SK-N-SH (cell line): ENCODE results near the gene PIKFYVE. TPM values are rescaled to one million over a fixed set of nuclear protein-coding genes. Genes with fewer than 3 reads are reported as not detected.
"Not testable (repeated sequence)": the region's sequence is repeated elsewhere in the genome, so short reads cannot be mapped to it uniquely, and the experiment has no call there.

Source experiments
- CTCF ChIA-PET: fragments of 300-600, 350-600 bp; formaldehyde crosslinking; extraction: SDS; loops from one replicate; lab custom pipeline; 2021; lab: Yijun Ruan, JAX
- POLR2A ChIA-PET: fragments of 350-600 bp; sonication (Branson Sonifier 250); formaldehyde crosslinking; extraction: SDS; loops from one replicate; lab custom pipeline; 2020; ENCODE audit warnings: antibody characterized with exemption, inconsistent platforms; lab: Yijun Ruan, JAX
- DNase-seq: peaks from one replicate; pipeline ENCODE4 v3.0.0; 2012
- H2AFZ ChIP-seq: fragments of 200-600 bp; sonication (generic); 2 replicates; pipeline ENCODE4 v1.8.1; 2016; ENCODE audit warnings: antibody characterized with exemption, mild to moderate bottlenecking, low read depth
- H3F3A ChIP-seq: fragments of 200-600 bp; sonication (generic); replicated peaks from 2 replicates; pipeline ENCODE3; 2016; ENCODE audit warnings: antibody characterized with exemption, mild to moderate bottlenecking; ENCODE audit not compliant: insufficient read depth
- H3K27ac ChIP-seq, 2 experiments: fragments of 200-500 bp in 1 of 2; fragments of 200-600 bp in 1 of 2; sonication (Bioruptor generic) in 1 of 2; sonication (generic), shearing (Covaris generic) in 1 of 2; 2 replicates each; pipeline versions ENCODE4 v1.5.1 to v1.6.1; 2014 to 2016; ENCODE audit warnings: low read depth in 2 of 2, inconsistent platforms in 1 of 2, low read length in 1 of 2, mild to moderate bottlenecking in 1 of 2, mixed read lengths in 1 of 2
- H3K27me3 ChIP-seq: fragments of 200-600 bp; sonication (generic), shearing (Covaris generic); 2 replicates; pipeline ENCODE4 v1.6.1; 2016; ENCODE audit warnings: mixed run types; ENCODE audit not compliant: insufficient read depth
- H3K36me3 ChIP-seq, 2 experiments: fragments of 200-500 bp in 1 of 2; fragments of 200-600 bp in 1 of 2; sonication (Bioruptor generic) in 1 of 2; sonication (generic) in 1 of 2; replicated peaks in 1 of 2; 2 replicates each; pipeline versions ENCODE3 to v1.5.1; 2014 to 2016; ENCODE audit warnings: low read length in 1 of 2, mild to moderate bottlenecking in 1 of 2; ENCODE audit not compliant: insufficient read depth in 2 of 2, control insufficient read depth in 1 of 2
- H3K4me1 ChIP-seq, 2 experiments: fragments of 200-500 bp in 1 of 2; fragments of 200-600 bp in 1 of 2; sonication (Bioruptor generic) in 1 of 2; sonication (generic), shearing (Covaris generic) in 1 of 2; 2 replicates each; pipeline versions ENCODE4 v1.5.1 to v1.6.1; 2014 to 2016; ENCODE audit warnings: low read depth in 1 of 2, low read length in 1 of 2, mixed run types in 1 of 2; ENCODE audit not compliant: insufficient read depth in 2 of 2, control insufficient read depth in 1 of 2
- H3K4me2 ChIP-seq: fragments of 200-600 bp; sonication (generic), shearing (Covaris generic); 2 replicates; pipeline ENCODE4 v1.6.1; 2017; ENCODE audit warnings: mixed run types
- H3K4me3 ChIP-seq, 2 experiments: fragments of 200-500 bp in 1 of 2; fragments of 200-600 bp in 1 of 2; sonication (Bioruptor generic) in 1 of 2; sonication (generic), shearing (Covaris generic) in 1 of 2; 2 replicates each; pipeline versions ENCODE4 v1.5.1 to v1.8.1; 2014 to 2016; ENCODE audit warnings: low read depth in 2 of 2, inconsistent platforms in 1 of 2, low read length in 1 of 2, mild to moderate bottlenecking in 1 of 2, mixed read lengths in 1 of 2, moderate library complexity in 1 of 2
- H3K79me2 ChIP-seq: fragments of 200-600 bp; sonication (generic); 2 replicates; pipeline ENCODE4 v1.8.1; 2017; ENCODE audit warnings: mild to moderate bottlenecking; ENCODE audit not compliant: insufficient read depth
- H3K9ac ChIP-seq: fragments of 200-600 bp; sonication (generic); 2 replicates; pipeline ENCODE4 v1.6.1; 2017; ENCODE audit warnings: mixed run types
- H3K9me2 ChIP-seq: fragments of 200-600 bp; sonication (generic); 2 replicates; pipeline ENCODE4 v1.6.1; 2017; ENCODE audit warnings: mixed run types
- H3K9me3 ChIP-seq: fragments of 200-600 bp; sonication (generic); 2 replicates; pipeline ENCODE4 v1.6.1; 2017; ENCODE audit warnings: mixed run types, mild to moderate bottlenecking, moderate library complexity
- H4K20me1 ChIP-seq: fragments of 200-600 bp; sonication (generic); 2 replicates; pipeline ENCODE4 v1.6.1; 2017; ENCODE audit warnings: mild to moderate bottlenecking, mixed run types; ENCODE audit not compliant: insufficient read depth
- ELF1 ChIP-seq: IDR thresholded peaks from 2 replicates; pipeline ENCODE4 v1.4.0; 2012
- EP300 ChIP-seq, 2 experiments: IDR thresholded peaks; 2 replicates each; pipeline versions ENCODE4 v1.4.0 to v1.6.1; 2012; ENCODE audit warnings: borderline replicate concordance in 1 of 2, low read depth in 1 of 2, low read length in 1 of 2
- FOSL2 ChIP-seq: IDR thresholded peaks from 2 replicates; pipeline ENCODE4 v1.4.0; 2012; ENCODE audit warnings: low read depth, mild to moderate bottlenecking, moderate library complexity, borderline replicate concordance
- FOXJ3 ChIP-seq: sonication (generic); formaldehyde crosslinking; IDR thresholded peaks from 2 replicates; pipeline ENCODE4 v1.5.1; 2020; ENCODE audit warnings: mild to moderate bottlenecking, missing genetic modification reagents
- FOXM1 ChIP-seq: IDR thresholded peaks from 2 replicates; pipeline ENCODE4 v1.4.0; 2012; ENCODE audit warnings: low read depth, mild to moderate bottlenecking
- GABPA ChIP-seq: IDR thresholded peaks from 2 replicates; pipeline ENCODE4 v1.4.0; 2012; ENCODE audit warnings: low read depth, mild to moderate bottlenecking
- JUND ChIP-seq: IDR thresholded peaks from 2 replicates; pipeline ENCODE4 v1.4.0; 2012
- MXI1 ChIP-seq: IDR thresholded peaks from 2 replicates; pipeline ENCODE4 v1.6.1; 2012; ENCODE audit warnings: mild to moderate bottlenecking, low read depth, low read length, improper control_type of control experiment
- NFIC ChIP-seq: IDR thresholded peaks from 2 replicates; pipeline ENCODE4 v1.4.0; 2012; ENCODE audit warnings: borderline replicate concordance
- POLR2AphosphoS5 ChIP-seq: IDR thresholded peaks from 2 replicates; pipeline ENCODE4 v1.6.1; 2012; ENCODE audit warnings: low read depth, low read length
- RAD21 ChIP-seq: IDR thresholded peaks from 2 replicates; pipeline ENCODE4 v1.6.1; 2012; ENCODE audit warnings: mild to moderate bottlenecking, low read length
- SIN3A ChIP-seq: IDR thresholded peaks from 2 replicates; pipeline ENCODE4 v1.6.1; 2012; ENCODE audit warnings: low read depth, mild to moderate bottlenecking, low read length, moderate library complexity, borderline replicate concordance
- WGBS: methylation state at CpG from one replicate; pipeline ENCODE4 v1.1.6; 2017; ENCODE audit warnings: low lambda C conversion rate; 5-methylcytosine and 5-hydroxymethylcytosine counted together
- polyA plus RNA-seq, 3 experiments: library from polyadenylated mRNA; depleted of rRNA; stranded (reverse); fragments of >200 nt; gene quantifications; 2 replicates each; pipeline ENCODE4 v1.2.3, GENCODE V29; 2012
- TF ChIP-seq, protein P1 (sequence below): IDR thresholded peaks from 2 replicates; pipeline ENCODE4 v1.6.1; 2012; ENCODE audit warnings: mild to moderate bottlenecking, low read depth, low read length, moderate library complexity
- TF ChIP-seq, protein P2 (sequence below): fragments of 200-600 bp; sonication (generic); IDR thresholded peaks from 2 replicates; pipeline ENCODE4 v1.6.1; 2017; ENCODE audit warnings: antibody characterized with exemption, mild to moderate bottlenecking, moderate library complexity
- TF ChIP-seq, protein P3 (sequence below): IDR thresholded peaks from 2 replicates; pipeline ENCODE4 v1.4.0; 2012; ENCODE audit warnings: low read depth, borderline replicate concordance

Gene PIKFYVE
- polyA plus RNA-seq, 1 of the 3 experiments (the other 2 are of a cell fraction) = 7.0 TPM

DNA sequence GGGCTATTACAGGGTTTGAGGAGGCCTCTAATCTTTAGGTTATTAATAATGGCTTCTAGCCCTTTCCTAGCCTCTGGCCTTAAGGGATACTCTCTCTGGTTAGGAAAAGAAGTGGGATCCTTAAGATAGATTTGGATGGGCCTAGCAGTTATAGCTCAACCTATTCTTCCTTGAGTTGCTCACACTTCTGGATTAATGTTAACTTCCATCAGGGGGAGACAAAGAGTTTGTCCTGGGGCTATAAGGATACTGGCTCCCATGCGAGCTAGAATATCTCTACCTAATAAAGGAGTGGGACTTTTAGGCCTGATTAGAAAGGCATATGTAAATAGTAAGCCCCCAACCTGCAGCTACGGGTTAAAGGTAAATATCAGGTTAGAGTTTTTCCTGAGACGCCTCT lies 126.2 kb downstream of the PIKFYVE start (continued):
- TF ChIP-seq, protein P1, sequence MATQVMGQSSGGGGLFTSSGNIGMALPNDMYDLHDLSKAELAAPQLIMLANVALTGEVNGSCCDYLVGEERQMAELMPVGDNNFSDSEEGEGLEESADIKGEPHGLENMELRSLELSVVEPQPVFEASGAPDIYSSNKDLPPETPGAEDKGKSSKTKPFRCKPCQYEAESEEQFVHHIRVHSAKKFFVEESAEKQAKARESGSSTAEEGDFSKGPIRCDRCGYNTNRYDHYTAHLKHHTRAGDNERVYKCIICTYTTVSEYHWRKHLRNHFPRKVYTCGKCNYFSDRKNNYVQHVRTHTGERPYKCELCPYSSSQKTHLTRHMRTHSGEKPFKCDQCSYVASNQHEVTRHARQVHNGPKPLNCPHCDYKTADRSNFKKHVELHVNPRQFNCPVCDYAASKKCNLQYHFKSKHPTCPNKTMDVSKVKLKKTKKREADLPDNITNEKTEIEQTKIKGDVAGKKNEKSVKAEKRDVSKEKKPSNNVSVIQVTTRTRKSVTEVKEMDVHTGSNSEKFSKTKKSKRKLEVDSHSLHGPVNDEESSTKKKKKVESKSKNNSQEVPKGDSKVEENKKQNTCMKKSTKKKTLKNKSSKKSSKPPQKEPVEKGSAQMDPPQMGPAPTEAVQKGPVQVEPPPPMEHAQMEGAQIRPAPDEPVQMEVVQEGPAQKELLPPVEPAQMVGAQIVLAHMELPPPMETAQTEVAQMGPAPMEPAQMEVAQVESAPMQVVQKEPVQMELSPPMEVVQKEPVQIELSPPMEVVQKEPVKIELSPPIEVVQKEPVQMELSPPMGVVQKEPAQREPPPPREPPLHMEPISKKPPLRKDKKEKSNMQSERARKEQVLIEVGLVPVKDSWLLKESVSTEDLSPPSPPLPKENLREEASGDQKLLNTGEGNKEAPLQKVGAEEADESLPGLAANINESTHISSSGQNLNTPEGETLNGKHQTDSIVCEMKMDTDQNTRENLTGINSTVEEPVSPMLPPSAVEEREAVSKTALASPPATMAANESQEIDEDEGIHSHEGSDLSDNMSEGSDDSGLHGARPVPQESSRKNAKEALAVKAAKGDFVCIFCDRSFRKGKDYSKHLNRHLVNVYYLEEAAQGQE = no peak
- no peak for TF ChIP-seq MXI1
- TF ChIP-seq FOSL2 = no peak
- TF ChIP-seq RAD21 = no peak

DNA sequence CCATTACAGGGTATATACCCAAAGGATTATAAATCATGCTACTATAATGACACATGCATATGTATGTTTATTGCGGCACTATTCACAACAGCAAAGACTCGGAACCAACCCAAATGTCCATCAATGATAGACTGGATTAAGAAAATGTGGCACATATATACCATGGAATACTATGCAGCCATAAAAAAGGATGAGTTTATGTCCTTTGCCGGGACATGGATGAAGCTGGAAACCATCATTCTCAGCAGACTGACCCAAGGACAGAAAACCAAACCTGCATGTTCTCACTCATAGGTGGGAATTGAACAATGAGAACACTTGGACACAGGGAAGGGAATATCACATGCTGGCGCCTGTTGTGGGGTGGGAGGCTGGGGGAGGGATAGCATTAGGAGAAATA lies 130.7 kb downstream of the PIKFYVE start:
- H3K9me3 ChIP-seq, H3K36me3 ChIP-seq, H3K79me2 ChIP-seq, H3K9ac ChIP-seq, CTCF ChIA-PET, POLR2A ChIA-PET, H3K4me1 ChIP-seq, H3K27me3 ChIP-seq, H3K27ac ChIP-seq, H3F3A ChIP-seq, H4K20me1 ChIP-seq, H2AFZ ChIP-seq, H3K9me2 ChIP-seq, H3K4me2 ChIP-seq, DNase-seq, H3K4me3 ChIP-seq: not testable (repeated sequence)
- WGBS = 70% methylated on average over 4 of the region's 4 CpGs

DNA sequence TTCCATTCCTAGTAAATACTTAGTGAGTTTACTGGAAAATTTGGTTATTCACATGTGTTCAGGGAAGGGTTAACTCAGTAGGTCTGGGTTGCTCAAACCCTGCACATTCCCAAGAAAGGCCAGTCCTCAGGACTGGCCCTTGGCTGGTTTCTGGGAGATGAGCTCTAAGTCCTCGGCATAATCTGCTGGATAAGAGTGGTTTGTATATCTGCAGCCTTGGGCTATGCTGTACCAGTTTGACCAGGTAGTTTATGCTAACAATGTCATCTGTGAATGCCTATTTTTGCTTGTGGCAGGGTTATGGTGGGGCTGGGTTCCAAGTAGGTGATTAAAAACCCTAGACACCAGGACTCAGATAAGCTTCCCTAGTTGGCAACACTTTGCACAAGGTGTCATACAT lies 133.1 kb downstream of the PIKFYVE start:
- Histone ChIP-seq H4K20me1 (no peaks in the 10 kb centered on the region), H3K9me3 (no peaks in the 10 kb centered on the region), H3K27ac (no peak overlapping the region), H3K36me3 (no peaks in the 10 kb centered on the region), H3K79me2 (no peaks in the 10 kb centered on the region), H3F3A (no peaks in the 10 kb centered on the region), H2AFZ (no peak overlapping the region), H3K4me2 (no peak overlapping the region), H3K27me3 (no peaks in the 10 kb centered on the region), H3K4me1 (no peaks in the 10 kb centered on the region), H3K9ac (no peak overlapping the region), H3K4me3 (no peak overlapping the region), H3K9me2 (no peaks in the 10 kb centered on the region)
- no peak for DNase-seq
- POLR2A ChIA-PET = no interaction called here
- WGBS = 22% methylated on average over 1 of the region's 1 CpG
- CTCF ChIA-PET = interaction anchor here (0.6 to 1.7 kb wide), 4 partner anchors 10 to 936 kb away, joined by 4 to 5 read pairs (median 4); no protein-coding TSS in a partner anchor
- TF ChIP-seq, protein P2, sequence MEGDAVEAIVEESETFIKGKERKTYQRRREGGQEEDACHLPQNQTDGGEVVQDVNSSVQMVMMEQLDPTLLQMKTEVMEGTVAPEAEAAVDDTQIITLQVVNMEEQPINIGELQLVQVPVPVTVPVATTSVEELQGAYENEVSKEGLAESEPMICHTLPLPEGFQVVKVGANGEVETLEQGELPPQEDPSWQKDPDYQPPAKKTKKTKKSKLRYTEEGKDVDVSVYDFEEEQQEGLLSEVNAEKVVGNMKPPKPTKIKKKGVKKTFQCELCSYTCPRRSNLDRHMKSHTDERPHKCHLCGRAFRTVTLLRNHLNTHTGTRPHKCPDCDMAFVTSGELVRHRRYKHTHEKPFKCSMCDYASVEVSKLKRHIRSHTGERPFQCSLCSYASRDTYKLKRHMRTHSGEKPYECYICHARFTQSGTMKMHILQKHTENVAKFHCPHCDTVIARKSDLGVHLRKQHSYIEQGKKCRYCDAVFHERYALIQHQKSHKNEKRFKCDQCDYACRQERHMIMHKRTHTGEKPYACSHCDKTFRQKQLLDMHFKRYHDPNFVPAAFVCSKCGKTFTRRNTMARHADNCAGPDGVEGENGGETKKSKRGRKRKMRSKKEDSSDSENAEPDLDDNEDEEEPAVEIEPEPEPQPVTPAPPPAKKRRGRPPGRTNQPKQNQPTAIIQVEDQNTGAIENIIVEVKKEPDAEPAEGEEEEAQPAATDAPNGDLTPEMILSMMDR = no peak
- TF ChIP-seq FOXM1 (no peak), SIN3A (no peak), MXI1 (no peak), GABPA (no peak), POLR2AphosphoS5 (no peak), NFIC (no peak), ELF1 (no peak), FOXJ3 (CRISPR knock-in tag) (no peak), JUND (no peak), EP300 (IDR thresholded peaks at IDR 0.05; ENCODE audit: borderline replicate concordance in 1 of 2, low read depth in 1 of 2, low read length in 1 of 2) (no peak)
- TF ChIP-seq, protein P1 = no peak
- TF ChIP-seq, protein P3, sequence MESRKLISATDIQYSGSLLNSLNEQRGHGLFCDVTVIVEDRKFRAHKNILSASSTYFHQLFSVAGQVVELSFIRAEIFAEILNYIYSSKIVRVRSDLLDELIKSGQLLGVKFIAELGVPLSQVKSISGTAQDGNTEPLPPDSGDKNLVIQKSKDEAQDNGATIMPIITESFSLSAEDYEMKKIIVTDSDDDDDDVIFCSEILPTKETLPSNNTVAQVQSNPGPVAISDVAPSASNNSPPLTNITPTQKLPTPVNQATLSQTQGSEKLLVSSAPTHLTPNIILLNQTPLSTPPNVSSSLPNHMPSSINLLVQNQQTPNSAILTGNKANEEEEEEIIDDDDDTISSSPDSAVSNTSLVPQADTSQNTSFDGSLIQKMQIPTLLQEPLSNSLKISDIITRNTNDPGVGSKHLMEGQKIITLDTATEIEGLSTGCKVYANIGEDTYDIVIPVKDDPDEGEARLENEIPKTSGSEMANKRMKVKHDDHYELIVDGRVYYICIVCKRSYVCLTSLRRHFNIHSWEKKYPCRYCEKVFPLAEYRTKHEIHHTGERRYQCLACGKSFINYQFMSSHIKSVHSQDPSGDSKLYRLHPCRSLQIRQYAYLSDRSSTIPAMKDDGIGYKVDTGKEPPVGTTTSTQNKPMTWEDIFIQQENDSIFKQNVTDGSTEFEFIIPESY = no peak
